ENCODE measurements around the gene CNTNAP3B.
"Not testable (repeated sequence)": the region's sequence is repeated elsewhere in the genome, so short reads cannot be mapped to it uniquely, and the experiment has no call there.

Gene CNTNAP3B

DNA sequence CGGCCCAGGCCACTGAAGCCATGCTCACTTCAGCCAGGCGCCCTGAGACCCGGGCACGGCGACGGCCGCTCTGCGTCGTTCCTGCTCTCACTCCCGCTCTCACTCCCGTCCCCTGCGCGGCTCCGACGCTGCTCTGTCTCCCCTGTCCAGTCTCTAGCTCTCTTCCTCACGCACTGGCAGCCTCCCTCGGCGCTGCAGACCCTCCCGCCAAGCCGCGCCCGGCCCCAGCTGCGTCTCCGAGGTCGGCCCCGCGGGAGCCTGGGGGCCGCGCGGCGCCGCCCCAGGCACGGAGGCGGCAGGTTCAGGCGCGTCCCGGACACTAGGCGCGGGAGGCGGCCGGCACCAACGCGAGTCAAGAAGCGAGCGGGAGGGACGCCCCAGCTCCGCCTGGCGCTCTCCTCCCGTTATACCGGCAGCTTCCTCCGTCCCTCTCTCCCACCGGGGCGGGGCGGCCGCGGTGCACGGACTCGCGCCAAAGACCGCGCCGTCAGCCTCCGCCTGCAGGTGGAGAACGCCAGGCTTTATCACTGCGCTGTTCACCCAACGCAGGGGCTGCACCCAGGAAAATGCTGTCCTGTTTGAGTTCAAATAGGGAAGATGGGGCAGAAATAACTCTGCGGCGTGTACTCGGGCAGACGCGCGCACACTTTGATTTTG, at the start of gene CNTNAP3B:
Gene CNTNAP3B (minus strand): TSS at position 354 of the 657 bp plus-strand sequence. CDS start 332 bp downstream, at position 22.
- not testable (repeated sequence) for DNase-seq

- DNase-seq, result not testable (repeated sequence)
These were observed 31.1 kb upstream of the CNTNAP3B start for GRCh38 chr9:42160299-42160698.

GRCh38 chr9:42127056-42127841, 2.0 kb downstream of the CNTNAP3B start:
- DNase-seq, result not testable (repeated sequence)

GRCh38 chr9:42121007-42121406, 8.2 kb downstream of the CNTNAP3B start:
- DNase-seq, result not testable (repeated sequence)

- not testable (repeated sequence) for DNase-seq
These were observed 33.3 kb downstream of the CNTNAP3B start for GRCh38 chr9:42095929-42096328.

GRCh38 chr9:42084559-42084952, 44.7 kb downstream of the CNTNAP3B start:
- DNase-seq, result not testable (repeated sequence)

DNA sequence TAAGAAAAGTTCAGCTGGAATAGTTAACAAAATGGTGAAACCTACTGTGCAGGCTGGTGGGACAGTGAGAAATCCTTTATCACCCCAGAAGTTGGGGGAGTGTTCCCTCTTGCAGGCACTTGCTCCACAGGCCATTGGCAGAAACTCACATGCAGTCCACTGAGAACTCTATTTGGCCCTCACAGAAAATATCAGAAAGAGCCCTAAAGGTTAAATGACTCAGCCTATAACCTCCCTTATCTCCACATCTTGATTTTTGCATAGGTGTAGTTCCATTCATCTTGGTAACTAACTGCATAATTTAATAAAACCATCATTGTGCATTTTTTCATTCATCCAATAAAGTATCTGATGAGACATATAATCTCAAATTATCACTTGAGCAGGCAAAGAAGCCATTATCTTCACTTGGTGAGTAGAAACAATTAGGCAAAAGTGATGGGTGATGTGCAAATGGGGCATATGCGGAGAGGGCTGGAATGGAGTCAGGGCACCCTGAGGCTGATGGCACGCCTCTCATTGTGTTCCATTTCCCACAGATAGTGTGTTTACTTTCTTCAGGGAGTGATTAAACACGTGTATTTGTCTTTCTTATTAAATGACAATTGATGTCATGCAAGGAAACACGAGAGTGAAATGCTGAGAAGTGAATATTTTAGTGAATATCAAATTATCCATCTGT, 45.2 kb downstream of the CNTNAP3B start:
- DNase-seq, result not testable (repeated sequence)

DNA sequence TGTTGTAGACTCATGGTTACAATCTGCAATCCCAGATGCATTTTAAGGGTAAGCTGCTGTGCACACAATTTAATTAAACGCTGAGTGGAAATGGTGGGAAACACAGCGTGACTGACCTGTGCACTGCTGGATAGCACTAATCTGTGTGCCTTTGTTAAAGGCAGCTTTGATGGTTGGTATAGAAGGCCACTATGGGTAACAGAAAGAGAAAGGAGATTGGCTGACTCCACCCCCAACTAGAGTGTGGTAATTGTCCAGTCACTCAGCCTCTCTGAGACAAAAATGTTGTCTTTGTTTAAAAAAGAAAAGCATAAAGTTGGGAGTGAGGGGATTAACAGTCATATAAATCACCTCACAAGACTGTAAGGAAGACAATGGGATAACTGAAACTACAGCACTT, 48.9 kb downstream of the CNTNAP3B start:
- not testable (repeated sequence) for DNase-seq

- not testable (repeated sequence) for DNase-seq
These were observed 54.4 kb downstream of the CNTNAP3B start for GRCh38 chr9:42074868-42075267.

- DNase-seq, result not testable (repeated sequence)
These were observed 58.2 kb downstream of the CNTNAP3B start for GRCh38 chr9:42071026-42071425.

GRCh38 chr9:42070035-42070799, 59.0 kb downstream of the CNTNAP3B start:
- not testable (repeated sequence) for DNase-seq

DNA sequence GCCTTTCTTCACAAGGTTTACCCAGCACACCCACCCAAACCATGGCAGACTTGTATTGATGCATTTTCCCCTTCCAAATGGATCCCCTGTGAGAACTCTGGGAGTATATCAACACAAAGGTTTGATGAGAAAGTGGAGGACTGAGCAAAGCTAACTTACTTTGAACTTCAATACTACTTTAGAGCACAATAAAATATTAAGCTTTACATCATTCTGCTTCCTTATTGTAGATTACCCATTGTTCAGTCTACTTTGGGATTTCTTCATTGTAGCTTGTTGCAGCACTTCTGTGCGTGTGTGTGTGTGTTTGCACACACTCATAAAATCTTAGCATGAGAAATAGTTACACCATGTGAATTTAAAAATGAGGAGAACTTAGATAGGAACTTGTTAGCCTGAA, 75.4 kb downstream of the CNTNAP3B start:
- not testable (repeated sequence) for DNase-seq

DNA sequence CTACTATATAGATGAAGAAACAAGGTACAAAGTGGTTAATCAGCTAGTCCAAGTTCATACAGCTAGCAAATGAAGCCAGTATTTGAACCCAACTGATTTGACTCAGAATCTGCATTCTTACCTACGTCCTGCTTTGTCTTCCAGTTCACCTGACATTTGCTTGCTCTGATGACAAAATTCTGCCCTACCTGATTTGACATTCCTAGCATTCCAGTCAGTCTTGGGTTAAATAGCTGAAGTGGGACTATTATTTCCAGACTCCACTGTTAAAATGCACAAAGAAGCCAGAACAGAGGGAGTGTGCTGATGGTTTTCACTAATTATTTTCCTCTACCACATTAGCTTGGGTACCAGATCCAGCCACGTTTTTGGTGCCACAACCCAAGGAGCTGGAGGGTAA, 78.5 kb downstream of the CNTNAP3B start:
- not testable (repeated sequence) for DNase-seq

DNA sequence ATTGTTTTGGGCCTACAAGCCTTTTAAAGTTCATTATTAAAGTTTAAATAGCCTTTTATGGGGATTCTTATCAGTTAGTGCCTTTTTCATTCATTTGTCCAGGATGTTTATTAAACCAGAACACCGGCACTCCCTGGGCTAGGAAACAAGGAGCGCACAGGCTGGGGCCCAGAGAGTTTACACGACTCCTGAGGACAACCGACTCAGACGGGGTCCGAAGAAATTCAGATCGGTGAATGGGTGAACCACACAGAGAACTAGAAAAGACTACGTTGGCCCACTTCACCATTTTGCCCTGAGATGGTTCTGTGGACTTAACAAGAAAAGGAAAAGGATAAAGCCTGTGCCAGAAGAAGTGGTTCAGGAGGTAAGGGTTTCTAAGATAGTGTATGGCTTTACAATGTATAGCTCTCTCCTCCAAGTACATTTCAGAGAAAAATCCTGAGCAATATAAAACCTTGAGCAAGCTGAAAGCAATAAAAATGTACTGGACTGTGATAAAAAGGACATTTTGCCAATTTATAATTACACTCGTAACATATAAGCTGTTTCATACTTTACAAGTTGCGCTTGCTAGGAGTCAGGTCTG, 84.7 kb downstream of the CNTNAP3B start:
- not testable (repeated sequence) for DNase-seq

GRCh38 chr9:42033541-42033940, 95.7 kb downstream of the CNTNAP3B start:
- DNase-seq, result not testable (repeated sequence)

DNA sequence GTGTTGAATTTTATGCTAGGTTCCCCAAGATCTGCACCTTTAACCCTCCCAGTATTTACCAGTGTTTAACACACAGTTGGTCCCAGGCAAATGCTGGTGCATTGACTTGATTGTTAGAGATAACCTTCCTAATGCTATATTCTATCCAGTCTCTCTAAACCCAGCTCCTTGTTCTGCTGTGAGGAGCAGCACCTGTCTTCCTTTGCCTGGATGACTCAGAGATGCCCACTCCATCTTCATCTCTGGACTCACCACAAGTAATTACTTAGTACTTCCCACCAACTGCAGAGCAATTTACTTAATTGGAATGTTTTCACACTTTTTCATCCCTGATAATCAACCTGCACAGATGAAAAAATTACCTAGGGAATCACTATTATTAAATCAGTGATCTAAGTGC, 108.6 kb downstream of the CNTNAP3B start:
- DNase-seq, result not testable (repeated sequence)

- not testable (repeated sequence) for DNase-seq
These were observed 110.9 kb downstream of the CNTNAP3B start for GRCh38 chr9:42018220-42018922.

DNA sequence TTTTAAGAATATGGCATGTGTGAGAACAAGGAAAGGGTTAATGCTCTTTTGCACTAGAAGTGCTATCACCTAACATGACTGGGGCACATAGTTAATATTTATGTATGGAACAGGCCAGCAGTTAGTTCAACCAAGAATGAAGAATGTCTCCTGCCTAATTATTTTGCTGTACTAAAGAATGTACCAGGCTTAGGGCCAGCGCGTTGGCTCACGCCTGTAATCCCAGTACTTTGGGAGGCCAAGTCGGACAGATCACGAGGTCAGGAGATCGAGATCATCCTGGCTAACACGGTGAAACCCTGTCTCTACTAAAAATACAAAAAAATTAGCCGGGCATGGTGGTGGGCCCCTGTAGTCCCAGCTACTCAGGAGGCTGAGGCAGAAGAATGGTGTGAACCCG, 114.9 kb downstream of the CNTNAP3B start:
- not testable (repeated sequence) for DNase-seq

- DNase-seq, result not testable (repeated sequence)
These were observed 137.6 kb downstream of the CNTNAP3B start for GRCh38 chr9:41991607-41992006.

DNA sequence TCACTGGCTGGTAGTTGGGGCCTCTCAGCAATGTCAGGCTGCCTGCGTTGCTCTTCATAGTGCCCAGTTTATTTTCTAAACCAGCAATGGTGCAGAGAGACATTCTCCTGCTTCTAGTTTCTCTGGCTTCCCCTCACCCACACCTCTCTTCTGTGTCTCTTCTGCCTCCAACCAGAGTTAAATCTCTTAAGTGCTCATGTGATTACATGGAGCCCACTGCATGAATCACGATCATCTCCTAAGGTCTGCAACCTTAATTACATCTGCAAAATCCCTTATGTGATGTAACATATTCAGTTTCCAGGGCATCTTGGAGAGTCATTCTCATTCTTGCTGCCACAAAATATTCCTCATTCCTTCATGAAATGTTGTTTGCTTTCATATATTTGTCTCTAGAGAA, 149.0 kb downstream of the CNTNAP3B start:
- DNase-seq, result not testable (repeated sequence)

DNA sequence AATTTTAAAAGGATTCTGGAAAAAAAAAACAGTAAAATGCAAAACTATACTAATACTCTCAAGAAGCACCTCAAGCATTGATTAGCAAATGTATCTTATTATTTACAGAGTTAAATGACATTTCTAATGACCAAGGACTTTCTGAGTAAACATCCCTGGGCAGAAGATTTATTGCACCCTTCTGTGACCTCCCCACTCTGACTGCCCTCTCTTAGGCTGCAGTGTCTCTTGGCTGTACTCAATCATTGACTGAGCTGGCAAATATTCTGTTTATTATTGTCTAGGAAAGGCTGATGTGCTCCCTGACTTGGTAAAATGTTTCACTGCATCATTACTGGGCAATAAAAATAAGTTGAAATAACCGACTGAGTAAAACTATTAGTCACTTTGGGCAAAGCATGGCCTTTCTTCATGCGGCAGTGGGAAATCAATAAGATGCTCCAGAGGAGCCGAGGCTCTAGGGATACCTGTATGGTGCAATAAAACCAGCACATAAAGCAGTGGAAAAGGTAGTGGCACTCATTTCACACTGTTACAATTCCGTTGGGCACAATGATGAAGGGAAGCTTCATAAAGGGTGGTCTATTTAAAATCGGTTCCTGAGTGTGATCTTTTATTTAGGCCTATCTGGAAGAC, 151.1 kb downstream of the CNTNAP3B start:
- not testable (repeated sequence) for DNase-seq

Measured in CD4-positive, alpha-beta T cell treated with Interleukin-6 for 4 hours (primary cell).